Neuronal stem cell (in vitro differentiated cells): Measurements from ENCODE around the gene SHFL.

Experiments used
- DNase-seq: peaks from one replicate; pipeline ENCODE4 v3.0.0-alpha.2; 2013; ENCODE audit warnings: low spot score
- H2AFZ ChIP-seq: one replicate; pipeline ENCODE4 v1.6.1; 2013; ENCODE audit warnings: mild to moderate bottlenecking, low read length, inconsistent platforms
- H2AK5ac ChIP-seq: 2 replicates; pipeline ENCODE4 v1.6.1; 2013; ENCODE audit warnings: low read depth, mild to moderate bottlenecking, inconsistent platforms, low read length, moderate library complexity, mixed read lengths
- H2BK120ac ChIP-seq: 2 replicates; pipeline ENCODE4 v1.6.1; 2013; ENCODE audit warnings: low read depth, mild to moderate bottlenecking, inconsistent platforms, low read length, moderate library complexity, mixed read lengths
- H2BK12ac ChIP-seq: one replicate; pipeline ENCODE4 v1.6.1; 2013; ENCODE audit warnings: low read length, inconsistent platforms
- H2BK15ac ChIP-seq: 2 replicates; pipeline ENCODE4 v1.6.1; 2013; ENCODE audit warnings: mild to moderate bottlenecking, low read length, inconsistent platforms, mixed read lengths
- H2BK5ac ChIP-seq: one replicate; pipeline ENCODE4 v1.6.1; 2013; ENCODE audit warnings: inconsistent platforms, mild to moderate bottlenecking, low read length, moderate library complexity
- H3K14ac ChIP-seq: one replicate; pipeline ENCODE4 v1.6.1; 2013; ENCODE audit warnings: low read length, inconsistent platforms
- H3K18ac ChIP-seq: 2 replicates; pipeline ENCODE4 v1.6.1; 2013; ENCODE audit warnings: low read length, inconsistent platforms
- H3K23ac ChIP-seq: 2 replicates; pipeline ENCODE4 v1.6.1; 2013; ENCODE audit warnings: low read depth, mild to moderate bottlenecking, mixed read lengths, low read length, inconsistent platforms; ENCODE audit not compliant: poor library complexity
- H3K27ac ChIP-seq: replicated peaks from 3 replicates; pipeline ENCODE4 v1.5.1; 2013; ENCODE audit warnings: low read length, inconsistent platforms
- H3K27me3 ChIP-seq, 3 experiments: 2 replicates each; pipeline ENCODE4 v1.6.1; 2013; ENCODE audit warnings: low read length in 3 of 3, mild to moderate bottlenecking in 2 of 3, inconsistent platforms in 1 of 3, low read depth in 1 of 3, mixed read lengths in 1 of 3, moderate library complexity in 1 of 3; ENCODE audit not compliant: control insufficient read depth in 3 of 3, insufficient read depth in 3 of 3
- H3K36me3 ChIP-seq, 2 donors: replicated peaks in 1 of 2; 2 replicates each; pipeline ENCODE4 v1.6.1; 2013; ENCODE audit warnings: low read length in 2 of 2; ENCODE audit not compliant: control insufficient read depth in 2 of 2, insufficient read depth in 2 of 2
- H3K4ac ChIP-seq: 2 replicates; pipeline ENCODE4 v1.6.1; 2013; ENCODE audit warnings: inconsistent platforms, mild to moderate bottlenecking, low read length, moderate library complexity
- H3K4me1 ChIP-seq, 2 donors: 1 replicate in 1 of 2; 2 replicates in 1 of 2; pipeline ENCODE4 v1.6.1; 2013; ENCODE audit warnings: low read length in 2 of 2, low read depth in 1 of 2; ENCODE audit not compliant: control insufficient read depth in 2 of 2, insufficient read depth in 1 of 2
- H3K4me2 ChIP-seq: one replicate; pipeline ENCODE4 v1.6.1; 2013; ENCODE audit warnings: mild to moderate bottlenecking, low read length, inconsistent platforms; ENCODE audit not compliant: insufficient read depth, poor library complexity, severe bottlenecking
- H3K4me3 ChIP-seq, 2 donors: 2 replicates each; pipeline ENCODE4 v1.5.1; 2013; ENCODE audit warnings: low read length in 2 of 2, mild to moderate bottlenecking in 2 of 2, inconsistent platforms in 1 of 2, moderate library complexity in 1 of 2
- H3K79me1 ChIP-seq: one replicate; pipeline ENCODE4 v1.6.1; 2013; ENCODE audit warnings: low read depth, mild to moderate bottlenecking, inconsistent platforms, low read length, moderate library complexity
- H3K9ac ChIP-seq: one replicate; pipeline ENCODE4 v1.6.1; 2013; ENCODE audit warnings: mild to moderate bottlenecking, low read depth, low read length, inconsistent platforms; ENCODE audit not compliant: poor library complexity
- H3K9me3 ChIP-seq, 2 donors: replicated peaks in 1 of 2; 2 replicates each; pipeline versions ENCODE3 to v1.6.1; 2013; ENCODE audit warnings: low read length in 2 of 2, mild to moderate bottlenecking in 2 of 2, inconsistent platforms in 1 of 2, low read depth in 1 of 2, mixed read lengths in 1 of 2, moderate library complexity in 1 of 2; ENCODE audit not compliant: control insufficient read depth in 2 of 2, insufficient read depth in 1 of 2
- H4K8ac ChIP-seq: one replicate; pipeline ENCODE4 v1.6.1; 2013; ENCODE audit warnings: low read depth, mild to moderate bottlenecking, inconsistent platforms, low read length, moderate library complexity
- H4K91ac ChIP-seq: one replicate; pipeline ENCODE4 v1.6.1; 2013; ENCODE audit warnings: low read length, low read depth, mild to moderate bottlenecking, inconsistent platforms; ENCODE audit not compliant: poor library complexity
- WGBS, 2 donors: extraction: QIAGEN DNeasy Blood & Tissue Kit; methylation state at CpG; one replicate each; pipeline ENCODE4 v1.1.7; 2013; ENCODE audit warnings: missing lambda C conversion rate in 2 of 2, mixed read lengths in 1 of 2; ENCODE audit not compliant: insufficient read length in 2 of 2, insufficient replicate concordance in 1 of 2; ENCODE audit errors: extremely low coverage in 2 of 2; 5-methylcytosine and 5-hydroxymethylcytosine counted together

SHFL gene

DNA sequence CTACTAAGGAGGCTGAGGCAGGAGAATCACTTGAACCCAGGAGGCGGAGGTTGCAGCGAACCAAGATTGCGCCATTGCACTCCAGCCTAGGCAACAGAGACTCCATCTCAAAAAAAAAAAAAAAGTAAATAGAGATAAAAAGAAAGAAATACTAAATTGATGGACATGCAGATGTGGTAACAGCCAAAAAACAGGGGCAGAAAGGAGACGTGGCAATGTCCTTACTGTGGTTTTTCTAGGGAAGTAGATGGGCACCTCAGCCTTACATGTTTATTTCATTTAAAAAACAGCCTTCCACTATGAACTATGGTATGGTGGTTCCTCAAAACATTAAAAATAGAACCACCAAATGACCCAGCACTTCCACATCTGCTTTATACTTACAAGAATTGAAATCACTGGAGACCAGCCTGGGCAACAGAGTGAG, 40.1 kb downstream of the SHFL start:
- no peak overlapping the region for H3K9ac ChIP-seq
- H3K4me2 ChIP-seq: no peak overlapping the region
- no peak overlapping the region for H2BK12ac ChIP-seq
- H3K79me1 ChIP-seq: no peaks in the 10 kb centered on the region
- H3K27ac ChIP-seq: no peak overlapping the region
- H2AK5ac ChIP-seq: no peak overlapping the region
- no peak overlapping the region for H4K8ac ChIP-seq
- WGBS, 2 donors: no CpG with 5 or more reads among the region's 4 CpGs
- no peak overlapping the region for H3K4ac ChIP-seq
- H3K36me3 ChIP-seq: peaks cover 12 to 61% of the 10 kb centered on the region in 2 donors
- H3K23ac ChIP-seq: no peak overlapping the region
- no peak overlapping the region for H2AFZ ChIP-seq
- no peak overlapping the region for H3K14ac ChIP-seq
- no peak for DNase-seq
- no peak overlapping the region for H3K18ac ChIP-seq
- no peak overlapping the region for H2BK5ac ChIP-seq
- no peaks in the 10 kb centered on the region for H3K4me1 ChIP-seq
- no peak overlapping the region for H3K4me3 ChIP-seq
- H2BK120ac ChIP-seq: no peak overlapping the region
- H3K27me3 ChIP-seq: no peaks in the 10 kb centered on the region
- no peak overlapping the region for H4K91ac ChIP-seq
- H3K9me3 ChIP-seq: peaks cover 0 to 2% of the 10 kb centered on the region in 2 donors
- H2BK15ac ChIP-seq: no peak overlapping the region

DNA sequence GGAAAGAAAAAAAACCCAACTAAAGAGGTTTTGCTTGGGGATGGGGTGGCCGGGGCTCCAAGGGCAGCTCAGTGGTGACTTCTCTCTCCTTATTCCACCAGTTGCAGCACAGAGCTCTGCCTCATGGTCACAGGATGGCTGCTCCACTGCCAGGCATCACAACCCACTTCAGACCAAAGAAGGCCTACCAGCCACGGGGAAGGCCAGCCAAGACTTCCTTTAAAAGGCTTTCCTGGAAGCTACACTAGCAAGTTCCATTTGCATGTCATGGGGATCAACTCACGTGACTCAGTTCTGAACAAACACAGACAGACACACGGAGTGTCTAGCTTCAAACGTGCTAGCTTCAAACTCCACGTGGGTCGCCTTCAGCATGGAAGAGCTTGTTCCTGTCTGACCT, 46.8 kb downstream of the SHFL start:
- H2BK12ac ChIP-seq: no peak overlapping the region
- no peak overlapping the region for H3K27ac ChIP-seq
- H3K18ac ChIP-seq: no peak overlapping the region
- no peak overlapping the region for H2BK120ac ChIP-seq
- H3K27me3 ChIP-seq: no peaks in the 10 kb centered on the region
- H3K4me1 ChIP-seq: no peaks in the 10 kb centered on the region
- H2AFZ ChIP-seq: no peak overlapping the region
- no CpG with 5 or more reads among the region's 7 CpGs for WGBS, 2 donors
- H3K23ac ChIP-seq: peak overlapping the region; percentile 65
- H3K4me3 ChIP-seq: no peak overlapping the region
- H3K4ac ChIP-seq: no peak overlapping the region
- no peak overlapping the region for H3K14ac ChIP-seq
- H3K9ac ChIP-seq: no peak overlapping the region
- no peak overlapping the region for H4K8ac ChIP-seq
- peaks cover 8% of the 10 kb centered on the region for H3K79me1 ChIP-seq
- H3K36me3 ChIP-seq: peaks cover 50 to 95% of the 10 kb centered on the region in 2 donors
- H2BK5ac ChIP-seq: no peak overlapping the region
- no peak overlapping the region for H4K91ac ChIP-seq
- H2AK5ac ChIP-seq: no peak overlapping the region
- no peaks in the 10 kb centered on the region for H3K9me3 ChIP-seq
- H2BK15ac ChIP-seq: no peak overlapping the region
- DNase-seq: no peak
- no peak overlapping the region for H3K4me2 ChIP-seq

DNA sequence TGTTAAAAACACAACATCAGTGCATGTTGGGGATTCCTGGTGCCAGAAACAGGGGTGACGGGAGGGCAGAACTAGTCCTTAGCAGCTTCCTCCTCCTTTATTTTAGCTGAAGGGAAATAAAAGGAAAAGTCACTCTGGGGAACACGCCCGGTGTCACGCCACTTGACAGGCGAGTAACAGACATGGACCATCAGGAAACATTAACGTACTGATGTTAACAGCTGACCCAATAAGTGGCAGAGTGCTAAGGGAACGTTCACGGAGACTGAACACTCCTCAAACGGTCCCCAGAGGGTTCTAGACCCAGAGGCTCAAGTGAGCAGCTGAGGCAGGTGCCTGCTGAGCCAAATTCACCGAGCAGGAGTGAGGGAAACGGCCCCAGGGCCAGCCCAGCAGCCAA, 47.5 kb downstream of the SHFL start:
- Histone ChIP-seq H3K4ac (no peak overlapping the region), H2BK15ac (no peak overlapping the region), H3K9me3 (no peaks in the 10 kb centered on the region), H3K23ac (peak overlapping the region; percentile 20), H2BK5ac (peak overlapping the region; percentile 57), H3K4me2 (no peak overlapping the region), H3K79me1 (peaks cover 10% of the 10 kb centered on the region), H4K91ac (no peak overlapping the region), H3K14ac (no peak overlapping the region), H3K27me3 (no peaks in the 10 kb centered on the region), H3K4me1 (no peaks in the 10 kb centered on the region), H2BK12ac (no peak overlapping the region), H2BK120ac (no peak overlapping the region), H2AK5ac (no peak overlapping the region), H3K27ac (no peak overlapping the region), H3K9ac (no peak overlapping the region), H3K36me3 (peaks cover 55 to 96% of the 10 kb centered on the region in 2 donors), H3K4me3 (peak overlapping the region in 1 of 2 donors; percentile 2), H4K8ac (no peak overlapping the region), H2AFZ (no peak overlapping the region), H3K18ac (no peak overlapping the region)
- WGBS, 2 donors: no CpG with 5 or more reads among the region's 11 CpGs
- DNase-seq: no peak

DNA sequence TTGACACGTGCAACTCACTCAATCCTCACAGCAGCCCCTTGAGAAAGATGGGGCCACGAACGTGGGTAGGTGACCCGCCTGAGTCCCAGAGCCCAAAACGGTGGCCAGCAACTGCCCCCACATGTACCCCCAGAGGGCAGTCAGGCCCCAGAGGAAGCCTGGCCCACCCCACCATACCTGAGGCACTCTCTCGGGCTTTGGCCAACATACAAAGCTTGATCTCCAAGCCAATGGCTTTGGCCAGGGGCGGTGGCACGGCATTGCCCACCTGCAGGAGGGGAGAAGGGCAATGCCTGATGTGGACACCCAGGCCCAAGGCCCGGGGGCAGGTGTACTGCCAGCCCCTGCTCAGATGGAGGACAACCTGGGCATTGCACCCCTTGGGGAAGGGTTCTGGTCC, 47.9 kb downstream of the SHFL start:
- Histone ChIP-seq H3K18ac (no peak overlapping the region), H2AFZ (no peak overlapping the region), H2BK5ac (peak overlapping the region; percentile 57), H4K8ac (no peak overlapping the region), H3K9ac (no peak overlapping the region), H2AK5ac (no peak overlapping the region), H3K27me3 (no peaks in the 10 kb centered on the region), H2BK120ac (no peak overlapping the region), H3K4me1 (no peaks in the 10 kb centered on the region), H3K9me3 (no peaks in the 10 kb centered on the region), H2BK12ac (no peak overlapping the region), H3K4ac (no peak overlapping the region), H3K14ac (no peak overlapping the region), H3K4me3 (no peak overlapping the region), H3K36me3 (peaks cover 60 to 96% of the 10 kb centered on the region in 2 donors), H3K23ac (peak overlapping the region; percentile 20), H3K27ac (no peak overlapping the region), H3K4me2 (no peak overlapping the region), H2BK15ac (no peak overlapping the region), H3K79me1 (peaks cover 11% of the 10 kb centered on the region), H4K91ac (no peak overlapping the region)
- no CpG with 5 or more reads among the region's 9 CpGs for whole genome bisulfite sequencing, 2 donors
- no peak for DNase-seq
